A549 treated with RU486 at 1 μM for 4 hours (cell line): ENCODE data around the gene ARMC3. TPM values are rescaled to one million over a fixed set of nuclear protein-coding genes. Genes with fewer than 3 reads are reported as not detected.

Source experiments
- total RNA-seq: library from RNA; stranded (reverse); fragments of 200-300 nt; extraction: Qiagen RNA extraction; gene quantifications from 5 replicates; pipeline ENCODE4 v1.2.3, GENCODE V29; 2022; ENCODE audit warnings: low read depth

Gene ARMC3
- total RNA-seq: 0.34 to 1.2 TPM (median 0.73 TPM) in 5 replicates

GRCh38 chr10:22927661-22928403, at the start of gene ARMC3:
TSS of gene ARMC3 (plus strand) at chr10:22928053. CDS start at chr10:22931997, 3,944 bp downstream.

Other genes starting within 250 kb of the ARMC3 start
- gene PIP4K2A, start 213.5 kb upstream of the ARMC3 start, total RNA-seq: 19.9 to 38.0 TPM (median 22.6 TPM) in 5 replicates
- gene MSRB2, start 167.5 kb downstream of the ARMC3 start, total RNA-seq: 10.8 to 18.7 TPM (median 16.8 TPM) in 5 replicates